Inferior parietal cortex (tissue), 1 donor: Measurements from ENCODE around the gene POLR2H.
"Not testable (repeated sequence)": the region's sequence is repeated elsewhere in the genome, so short reads cannot be mapped to it uniquely, and the experiment has no call there.

Source experiments
- DNase-seq: peaks from one replicate; pipeline ENCODE4 v3.0.0-alpha.2; 2016; ENCODE audit errors: extremely low spot score

POLR2H gene

DNA sequence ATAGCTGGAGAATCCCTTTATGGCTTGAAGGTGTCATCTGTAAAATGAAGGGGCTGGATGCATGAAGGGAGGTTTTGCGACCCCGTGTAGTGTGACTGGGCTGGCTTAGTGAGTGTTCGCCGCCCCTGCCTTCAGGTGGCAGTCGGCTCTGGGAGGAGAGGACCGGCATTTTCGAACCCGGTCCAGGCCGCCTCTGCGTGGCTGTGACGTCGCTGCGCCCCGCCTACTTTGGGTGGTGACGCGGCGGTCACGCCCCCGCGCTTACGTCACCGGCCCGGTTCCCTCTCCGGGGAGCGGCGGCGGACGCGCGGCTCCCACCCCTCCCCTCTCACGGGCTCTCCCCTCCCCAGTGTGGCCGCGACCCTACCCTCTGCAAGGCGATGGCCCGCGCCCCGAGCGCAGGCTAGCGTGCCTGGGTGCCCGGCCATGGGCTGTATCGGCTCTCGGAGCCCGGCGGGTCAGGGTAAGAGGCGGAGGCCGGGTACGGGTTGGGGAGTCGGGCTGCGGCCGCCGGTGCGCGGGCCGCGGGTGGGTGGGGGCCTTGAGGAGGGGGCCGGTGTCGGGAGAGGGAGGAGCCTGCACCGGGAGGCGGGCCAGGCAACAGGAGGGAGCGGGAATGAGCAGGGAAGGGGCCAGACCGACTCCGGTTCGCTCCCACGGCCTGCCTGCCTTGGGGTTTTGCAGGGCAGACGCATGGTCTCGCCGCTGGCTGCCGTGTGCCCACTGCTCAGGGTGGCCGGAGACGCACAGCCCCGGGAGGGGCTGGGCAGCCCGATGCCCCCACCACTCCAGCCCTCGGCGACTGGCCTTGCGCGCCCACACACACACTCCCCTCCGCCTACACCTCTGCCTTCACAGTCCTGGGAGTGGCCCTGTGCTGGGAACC, 25.6 kb upstream of the POLR2H start:
- DNase-seq, result peak; percentile 85

DNA sequence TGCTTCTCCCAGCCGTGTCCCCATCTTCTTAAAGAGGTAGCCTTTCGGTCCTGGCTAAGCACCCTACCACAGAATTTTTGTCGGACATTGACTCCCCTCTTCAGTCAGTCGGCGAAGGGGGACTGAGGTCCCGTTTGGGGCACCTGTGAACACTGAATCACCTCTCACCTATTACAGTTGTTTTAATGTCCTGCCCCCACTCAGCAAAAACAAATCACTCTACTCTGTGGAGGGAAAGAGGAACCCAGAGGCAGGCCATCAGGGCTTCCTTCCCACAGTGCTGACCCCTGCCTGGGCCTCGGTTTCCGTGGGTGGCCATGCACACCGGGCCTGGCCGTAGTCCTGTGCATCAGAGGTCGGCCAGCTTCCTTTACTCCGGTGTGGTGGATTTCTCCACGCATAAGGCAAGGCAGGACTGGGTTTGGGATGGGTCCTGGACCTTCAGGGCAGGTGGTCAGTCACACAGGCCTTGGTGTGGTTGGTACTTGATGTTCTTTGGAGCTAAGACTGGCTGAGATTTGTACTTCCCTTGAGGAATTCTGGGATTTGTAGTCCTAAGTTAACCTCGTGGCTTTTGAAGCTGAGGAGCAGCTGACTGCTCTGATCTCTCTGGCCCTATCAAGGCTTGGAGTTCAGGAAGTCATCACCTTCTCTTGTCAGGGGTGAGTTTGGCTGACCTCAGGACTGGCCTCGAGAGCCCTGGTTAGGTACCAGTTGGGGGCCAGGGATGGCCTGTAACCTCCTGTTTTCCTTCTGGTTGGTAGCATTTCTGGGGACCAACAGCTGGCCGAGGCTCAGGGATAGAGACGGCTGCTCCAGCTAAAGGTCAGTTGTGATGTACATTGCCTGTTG, 24.7 kb upstream of the POLR2H start:
- peak; percentile 85 for DNase-seq

DNA sequence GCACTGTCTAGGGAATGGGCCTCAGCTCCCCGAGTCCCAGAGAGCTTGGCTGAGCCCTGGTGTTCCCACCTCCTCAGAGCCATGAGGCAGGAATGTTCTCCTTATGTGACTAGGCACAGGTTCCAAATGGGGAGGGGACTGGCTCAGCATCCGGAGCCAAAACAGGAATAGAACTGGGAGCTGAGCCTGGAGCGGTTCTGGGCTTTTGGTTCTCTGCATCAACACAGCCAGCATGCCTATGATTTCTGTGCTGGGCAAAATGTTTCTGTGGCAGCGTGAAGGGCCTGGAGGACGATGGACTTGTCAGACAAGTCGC, 24.2 kb upstream of the POLR2H start, which contains the start of gene FAM131A:
Gene FAM131A, plus strand, starts transcription at position 202 of the 316 bp plus-strand sequence. Its CDS starts 31 bp downstream, at position 233.
- DNase-seq, result peak; percentile 71

DNA sequence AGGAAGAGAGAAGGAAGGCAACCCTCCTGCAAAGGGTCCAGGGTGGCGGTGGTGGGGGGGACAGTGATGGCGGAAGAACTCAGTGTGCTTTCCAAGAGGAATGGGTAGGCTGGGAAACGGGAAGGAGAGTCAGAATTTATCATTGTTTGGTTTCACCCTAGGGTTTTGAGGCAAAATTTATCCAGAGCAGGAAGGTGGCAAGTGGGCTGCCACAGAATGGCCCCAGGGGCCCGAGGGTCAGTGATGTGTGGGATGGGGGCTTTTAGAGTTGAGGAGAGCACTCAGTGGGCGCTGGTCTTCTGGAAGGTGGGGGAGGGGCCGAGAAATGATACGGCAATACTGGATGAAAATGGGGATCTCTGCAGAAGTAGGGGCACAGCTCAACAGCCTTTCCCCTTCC, 23.5 kb upstream of the POLR2H start:
- DNase-seq, result no peak

DNA sequence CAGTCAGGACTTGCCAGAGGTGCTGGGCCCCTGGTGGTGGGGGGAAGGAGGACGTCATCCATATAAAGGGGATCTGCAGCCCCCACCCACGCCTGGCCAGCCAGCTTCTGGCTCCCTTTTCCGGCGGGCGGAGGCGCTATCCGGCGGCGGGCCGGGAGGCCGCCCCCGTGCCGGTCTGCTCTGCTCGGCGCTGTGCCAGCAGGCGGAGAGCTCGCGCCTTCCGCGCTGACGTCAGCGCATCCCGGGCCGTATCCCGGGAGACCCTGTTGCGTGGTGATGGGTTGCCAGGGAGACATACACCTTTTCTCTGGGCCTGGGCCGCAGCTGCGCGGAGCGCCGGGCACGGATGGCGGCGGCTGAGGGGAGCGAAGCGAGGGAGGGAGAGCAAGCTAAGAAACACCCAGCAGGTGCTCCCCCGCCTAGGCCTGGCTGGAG, 23.0 kb upstream of the POLR2H start:
- DNase-seq, result peak; percentile 80

DNA sequence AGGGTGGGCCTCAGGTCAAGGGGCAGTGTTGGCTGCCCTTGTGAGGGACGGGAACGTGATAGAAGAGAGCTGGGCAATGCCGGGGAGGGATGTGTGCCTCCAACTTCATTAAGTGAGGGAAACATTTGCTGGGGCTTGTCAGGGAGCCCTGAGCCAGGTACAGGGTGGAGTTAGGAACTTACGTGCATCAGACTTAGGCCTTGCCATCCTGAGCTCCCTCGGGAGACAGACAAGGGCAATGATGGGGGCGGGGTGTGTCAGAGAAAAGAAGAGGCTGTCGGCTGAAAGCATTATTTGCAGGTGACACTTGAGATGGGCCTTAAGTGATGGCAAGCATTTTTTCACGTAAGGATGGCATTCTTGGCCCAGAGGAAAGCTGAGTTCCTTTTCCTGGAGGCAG, 22.5 kb upstream of the POLR2H start:
- no peak for DNase-seq

DNA sequence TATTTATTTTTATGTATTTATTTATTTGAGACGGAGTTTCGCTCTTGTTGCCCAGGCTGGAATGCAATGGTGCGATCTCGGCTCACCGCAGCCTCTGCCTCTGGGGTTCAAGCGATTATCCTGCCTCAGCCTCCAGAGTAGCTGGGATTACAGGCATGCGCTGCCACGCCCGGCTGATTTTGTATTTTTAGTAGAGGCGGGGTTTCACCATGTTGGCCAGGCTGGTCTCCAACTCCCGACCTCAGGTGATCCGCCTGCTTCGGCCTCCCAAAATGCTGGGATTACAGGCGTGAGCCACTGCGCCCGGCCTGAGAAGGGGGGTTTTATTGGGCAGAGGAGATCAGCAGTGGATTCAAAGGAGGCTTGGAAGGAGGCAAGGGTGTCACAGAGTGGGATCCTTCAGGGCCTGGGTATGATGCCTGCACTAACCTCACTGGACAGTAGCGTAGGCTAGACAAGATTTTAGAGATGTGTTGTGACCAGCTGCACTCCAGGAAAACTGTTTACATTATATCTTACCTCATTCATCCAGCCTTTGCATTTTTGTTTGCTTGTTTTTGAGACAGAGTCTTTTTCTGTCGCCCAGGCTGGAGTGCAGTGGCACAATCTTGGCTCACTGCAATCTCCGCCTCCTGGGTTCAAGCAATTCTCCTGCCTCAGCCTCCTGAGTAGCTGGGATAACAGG, 21.9 kb upstream of the POLR2H start:
- not testable (repeated sequence) for DNase-seq

DNA sequence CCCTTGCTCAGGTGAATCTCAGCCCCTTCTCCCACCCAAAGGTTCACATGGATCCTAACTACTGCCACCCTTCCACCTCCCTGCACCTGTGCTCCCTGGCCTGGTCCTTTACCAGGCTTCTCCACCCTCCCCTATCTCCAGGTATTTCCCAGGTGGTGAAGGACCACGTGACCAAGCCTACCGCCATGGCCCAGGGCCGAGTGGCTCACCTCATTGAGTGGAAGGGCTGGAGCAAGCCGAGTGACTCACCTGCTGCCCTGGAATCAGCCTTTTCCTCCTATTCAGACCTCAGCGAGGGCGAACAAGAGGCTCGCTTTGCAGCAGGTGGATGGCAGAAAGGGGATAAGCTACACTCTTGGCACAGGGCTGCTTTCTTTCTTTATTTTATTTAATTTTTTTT, 19.6 kb upstream of the POLR2H start:
- no peak for DNase-seq

DNA sequence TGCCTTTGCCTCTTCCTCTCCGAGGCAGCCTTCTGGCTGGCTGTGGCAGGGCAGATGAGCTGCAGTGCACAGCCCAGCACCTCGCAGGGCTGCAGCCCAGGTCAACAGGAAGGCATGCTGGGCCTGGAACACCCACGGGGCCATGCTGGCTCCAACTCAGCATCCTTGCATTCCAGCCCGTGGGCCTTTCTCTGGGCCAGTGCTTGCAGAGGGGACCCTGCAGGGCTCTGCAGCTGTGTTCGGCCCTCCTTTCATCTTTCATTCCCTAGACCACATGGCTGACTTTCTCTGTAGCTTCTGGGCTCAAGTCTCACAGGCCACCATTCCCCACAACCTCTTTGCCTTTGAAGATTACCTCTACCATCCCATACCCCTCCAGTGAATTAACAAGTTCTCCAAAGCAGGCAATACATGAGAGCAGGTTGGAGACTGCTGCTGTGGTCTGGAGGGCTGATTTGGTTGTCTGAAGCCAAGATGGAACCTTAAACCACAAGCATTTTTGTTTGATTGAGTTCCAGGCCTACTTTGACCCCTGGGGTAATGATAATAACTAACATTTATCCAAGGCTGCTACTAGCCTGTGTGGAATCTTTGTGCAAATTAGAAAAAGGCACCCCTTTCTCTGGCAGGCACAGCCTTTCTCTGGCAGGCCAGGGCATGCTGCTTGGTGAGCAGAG, 18.2 kb upstream of the POLR2H start:
- no peak for DNase-seq

DNA sequence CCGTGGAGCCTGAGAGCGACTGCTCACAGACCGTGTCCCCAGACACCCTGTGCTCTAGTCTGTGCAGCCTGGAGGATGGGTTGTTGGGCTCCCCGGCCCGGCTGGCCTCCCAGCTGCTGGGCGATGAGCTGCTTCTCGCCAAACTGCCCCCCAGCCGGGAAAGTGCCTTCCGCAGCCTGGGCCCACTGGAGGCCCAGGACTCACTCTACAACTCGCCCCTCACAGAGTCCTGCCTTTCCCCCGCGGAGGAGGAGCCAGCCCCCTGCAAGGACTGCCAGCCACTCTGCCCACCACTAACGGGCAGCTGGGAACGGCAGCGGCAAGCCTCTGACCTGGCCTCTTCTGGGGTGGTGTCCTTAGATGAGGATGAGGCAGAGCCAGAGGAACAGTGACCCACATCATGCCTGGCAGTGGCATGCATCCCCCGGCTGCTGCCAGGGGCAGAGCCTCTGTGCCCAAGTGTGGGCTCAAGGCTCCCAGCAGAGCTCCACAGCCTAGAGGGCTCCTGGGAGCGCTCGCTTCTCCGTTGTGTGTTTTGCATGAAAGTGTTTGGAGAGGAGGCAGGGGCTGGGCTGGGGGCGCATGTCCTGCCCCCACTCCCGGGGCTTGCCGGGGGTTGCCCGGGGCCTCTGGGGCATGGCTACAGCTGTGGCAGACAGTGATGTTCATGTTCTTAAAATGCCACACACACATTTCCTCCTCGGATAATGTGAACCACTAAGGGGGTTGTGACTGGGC, 16.8 kb upstream of the POLR2H start:
- DNase-seq, result no peak

DNA sequence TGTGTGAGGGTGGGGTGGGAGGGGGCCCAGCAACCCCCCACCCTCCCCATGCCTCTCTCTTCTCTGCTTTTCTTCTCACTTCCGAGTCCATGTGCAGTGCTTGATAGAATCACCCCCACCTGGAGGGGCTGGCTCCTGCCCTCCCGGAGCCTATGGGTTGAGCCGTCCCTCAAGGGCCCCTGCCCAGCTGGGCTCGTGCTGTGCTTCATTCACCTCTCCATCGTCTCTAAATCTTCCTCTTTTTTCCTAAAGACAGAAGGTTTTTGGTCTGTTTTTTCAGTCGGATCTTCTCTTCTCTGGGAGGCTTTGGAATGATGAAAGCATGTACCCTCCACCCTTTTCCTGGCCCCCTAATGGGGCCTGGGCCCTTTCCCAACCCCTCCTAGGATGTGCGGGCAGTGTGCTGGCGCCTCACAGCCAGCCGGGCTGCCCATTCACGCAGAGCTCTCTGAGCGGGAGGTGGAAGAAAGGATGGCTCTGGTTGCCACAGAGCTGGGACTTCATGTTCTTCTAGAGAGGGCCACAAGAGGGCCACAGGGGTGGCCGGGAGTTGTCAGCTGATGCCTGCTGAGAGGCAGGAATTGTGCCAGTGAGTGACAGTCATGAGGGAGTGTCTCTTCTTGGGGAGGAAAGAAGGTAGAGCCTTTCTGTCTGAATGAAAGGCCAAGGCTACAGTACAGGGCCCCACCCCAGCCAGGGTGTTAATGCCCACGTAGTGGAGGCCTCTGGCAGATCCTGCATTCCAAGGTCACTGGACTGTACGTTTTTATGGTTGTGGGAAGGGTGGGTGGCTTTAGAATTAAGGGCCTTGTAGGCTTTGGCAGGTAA, 16.0 kb upstream of the POLR2H start:
- DNase-seq, result peak; percentile 93

DNA sequence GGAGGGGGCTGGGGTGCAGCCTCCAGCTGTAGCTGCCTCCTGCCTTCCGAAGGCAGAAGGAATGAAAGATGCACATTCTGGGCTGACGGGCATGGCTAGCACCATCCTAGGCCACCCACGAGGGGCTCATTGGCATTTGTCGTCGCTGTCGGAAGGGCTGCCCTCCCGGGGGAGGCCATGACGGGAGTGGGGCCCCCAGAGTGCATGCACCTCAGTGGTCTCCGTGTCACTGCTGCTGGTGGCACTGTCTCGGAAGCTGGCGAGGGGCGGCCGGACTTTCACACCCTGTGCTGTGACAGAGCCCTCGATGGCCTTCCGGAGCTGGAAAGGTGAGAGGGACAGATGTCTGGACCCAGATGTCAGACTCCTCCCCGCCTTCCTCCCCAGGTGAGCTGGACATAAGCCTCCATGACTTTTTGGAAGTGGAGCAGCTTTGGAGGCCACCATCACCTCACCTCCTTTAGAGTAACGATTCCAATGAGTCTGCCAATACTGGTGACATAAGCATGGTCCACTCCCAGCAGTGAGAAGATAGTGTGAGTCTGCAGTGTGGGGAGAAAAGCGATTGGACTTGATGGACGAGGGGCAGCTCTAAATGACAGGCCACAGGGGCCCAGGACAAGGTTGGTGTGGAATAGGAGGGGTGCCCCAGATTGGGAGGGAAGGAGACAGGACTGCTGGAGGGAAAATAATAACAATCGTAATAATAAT, 14.9 kb upstream of the POLR2H start:
- DNase-seq, result no peak

DNA sequence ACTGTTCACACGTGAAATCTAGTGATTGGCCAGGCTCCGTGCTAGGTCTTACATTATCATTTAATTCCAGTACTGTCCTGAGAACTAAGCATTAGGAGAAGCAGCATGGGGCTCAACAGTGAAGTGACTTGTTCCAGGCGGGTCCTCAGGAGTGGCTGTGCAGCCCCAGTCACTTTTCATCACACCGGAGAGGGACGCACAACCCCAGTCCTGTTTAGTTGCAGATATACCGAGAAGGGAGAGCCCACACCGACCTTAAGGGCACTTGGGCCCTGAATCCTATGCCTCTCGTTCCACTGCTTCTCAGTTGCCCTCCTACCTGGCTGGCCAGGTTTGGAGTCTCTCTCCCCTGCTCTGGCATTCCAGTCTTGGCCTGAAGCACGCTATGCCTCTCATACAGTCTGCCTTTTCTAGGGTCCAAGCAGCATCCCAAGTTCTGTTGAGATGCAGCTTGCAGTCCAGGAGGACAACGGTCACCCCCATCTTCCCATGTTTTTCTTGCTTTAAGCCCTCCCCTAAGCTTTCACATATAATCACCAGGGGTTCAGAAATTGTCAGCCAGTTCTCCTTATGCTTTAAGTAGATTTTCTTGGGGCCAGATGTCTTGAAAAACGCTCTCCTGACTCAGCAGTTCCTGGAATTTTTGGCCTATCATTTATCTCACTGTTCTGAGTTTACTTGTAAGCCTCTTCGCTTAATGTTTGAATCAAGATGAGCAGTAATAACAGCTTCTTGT, 14.0 kb upstream of the POLR2H start:
- DNase-seq, result no peak

DNA sequence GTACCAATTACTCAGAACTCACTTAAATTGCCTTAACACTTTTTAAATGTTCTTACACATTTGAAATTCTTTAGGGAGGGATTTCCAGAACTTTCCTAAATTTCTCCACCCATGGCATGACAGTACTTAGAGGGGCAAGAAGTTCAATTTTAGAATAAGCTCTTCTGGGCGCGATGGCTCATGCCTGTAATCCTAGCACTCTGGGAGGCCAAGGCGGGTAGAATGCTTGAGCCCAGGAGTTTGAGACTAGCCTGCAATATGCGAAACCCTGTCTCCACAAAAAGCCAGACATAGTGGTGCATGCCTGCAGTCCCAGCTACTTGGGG, 13.5 kb upstream of the POLR2H start:
- DNase-seq, result no peak

DNA sequence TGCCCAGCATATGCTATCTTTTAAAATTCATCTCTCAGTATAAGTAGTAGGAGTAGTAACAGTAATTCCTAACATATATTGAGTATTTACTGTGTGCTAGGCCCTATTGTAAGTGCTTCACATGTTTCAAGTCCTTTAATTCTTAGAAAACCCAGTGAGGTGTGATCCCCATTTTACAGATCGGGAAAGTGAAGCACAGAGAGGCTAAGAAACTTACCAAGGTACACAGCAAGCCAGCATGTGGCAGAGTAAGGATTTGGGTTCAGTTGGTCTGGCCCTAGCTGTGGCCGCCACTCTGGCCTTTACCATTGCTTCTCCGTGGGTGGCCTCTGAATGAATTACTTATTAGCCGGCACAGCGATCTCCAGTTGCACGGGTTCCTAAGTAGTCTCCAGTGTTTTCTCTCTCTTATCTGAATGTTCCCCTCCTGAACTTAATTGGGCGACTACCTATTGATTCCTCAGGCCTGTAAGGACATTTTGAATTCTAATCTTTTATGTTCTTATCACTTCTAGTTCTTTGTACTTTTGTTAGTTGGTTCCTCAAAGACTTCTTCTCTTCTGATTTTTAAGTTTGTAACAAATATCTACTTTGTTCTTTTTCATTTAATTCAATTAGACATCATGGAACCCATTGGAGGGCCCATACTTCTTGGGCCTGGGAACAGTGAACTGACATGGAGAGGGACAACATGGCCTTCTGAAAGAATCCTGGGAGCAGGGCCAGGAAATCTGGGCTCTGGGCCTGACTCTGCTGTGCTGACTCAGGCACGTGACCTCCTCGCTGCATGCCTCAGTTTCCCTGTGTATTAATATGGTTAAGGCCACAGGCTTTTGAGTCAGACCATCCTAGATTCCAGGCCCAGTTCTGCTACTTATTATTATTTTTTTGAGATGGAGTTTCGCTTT, 11.7 kb upstream of the POLR2H start:
- no peak for DNase-seq

DNA sequence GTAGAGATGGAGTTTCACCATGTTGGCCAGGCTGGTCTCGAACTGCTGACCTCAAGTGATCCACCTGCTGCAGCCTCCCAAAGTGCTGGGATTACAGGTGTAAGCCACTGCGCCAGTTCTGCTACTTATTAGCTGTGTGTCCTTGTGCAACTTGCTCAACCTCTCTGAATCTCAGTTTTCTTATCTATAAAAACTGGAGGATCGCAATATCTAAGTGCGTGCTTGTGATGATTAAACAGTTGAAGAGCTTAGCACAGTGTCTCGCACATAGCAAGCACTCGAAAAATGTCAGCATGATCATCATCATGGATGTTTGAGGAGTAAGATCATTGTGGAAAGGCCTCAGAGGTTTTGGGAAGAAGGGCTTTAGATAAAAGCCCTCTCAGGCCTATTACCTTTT, 10.9 kb upstream of the POLR2H start:
- no peak for DNase-seq

DNA sequence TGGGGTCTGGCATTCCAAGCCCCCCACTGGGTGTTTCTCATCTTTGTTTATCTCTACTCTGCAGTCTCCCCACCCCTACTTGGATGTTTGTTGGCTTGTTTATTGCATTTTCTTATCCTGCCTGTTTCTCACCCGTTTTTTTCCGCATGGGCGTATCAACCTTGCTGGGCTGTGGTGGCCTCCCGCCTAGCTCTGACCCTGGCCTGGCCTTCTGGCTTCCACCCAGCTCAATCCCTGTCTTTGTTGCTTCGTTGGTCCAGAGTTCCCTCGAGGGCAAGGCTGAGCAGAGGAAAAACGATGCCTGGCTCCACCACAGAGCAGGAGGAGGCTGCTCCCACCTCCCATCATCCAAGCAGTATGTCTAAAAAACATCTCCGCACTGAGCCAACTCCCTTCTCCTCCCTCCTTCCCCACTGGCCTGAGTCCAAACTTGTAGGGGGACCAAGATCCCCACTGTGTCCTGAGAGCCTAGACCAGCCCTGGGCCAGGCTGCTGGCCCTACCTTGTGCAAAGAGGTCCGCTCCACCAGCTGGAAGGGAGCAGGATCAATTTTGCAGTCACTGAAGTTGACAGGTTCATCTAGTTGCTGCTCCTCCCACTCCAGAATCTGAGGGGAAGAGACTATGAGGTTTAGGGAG, 9.9 kb upstream of the POLR2H start:
- DNase-seq, result no peak
